ENCODE results near the gene RWDD3. TPM values are rescaled to one million over a fixed set of nuclear protein-coding genes. Genes with fewer than 3 reads are reported as not detected.
A peak's percentile ranks its signal among the peaks of the same experiment; 100 is the strongest.

Gene RWDD3
- total RNA-seq, 2 donors from 2014 or later, result 13.5 to 20.8 TPM

DNA sequence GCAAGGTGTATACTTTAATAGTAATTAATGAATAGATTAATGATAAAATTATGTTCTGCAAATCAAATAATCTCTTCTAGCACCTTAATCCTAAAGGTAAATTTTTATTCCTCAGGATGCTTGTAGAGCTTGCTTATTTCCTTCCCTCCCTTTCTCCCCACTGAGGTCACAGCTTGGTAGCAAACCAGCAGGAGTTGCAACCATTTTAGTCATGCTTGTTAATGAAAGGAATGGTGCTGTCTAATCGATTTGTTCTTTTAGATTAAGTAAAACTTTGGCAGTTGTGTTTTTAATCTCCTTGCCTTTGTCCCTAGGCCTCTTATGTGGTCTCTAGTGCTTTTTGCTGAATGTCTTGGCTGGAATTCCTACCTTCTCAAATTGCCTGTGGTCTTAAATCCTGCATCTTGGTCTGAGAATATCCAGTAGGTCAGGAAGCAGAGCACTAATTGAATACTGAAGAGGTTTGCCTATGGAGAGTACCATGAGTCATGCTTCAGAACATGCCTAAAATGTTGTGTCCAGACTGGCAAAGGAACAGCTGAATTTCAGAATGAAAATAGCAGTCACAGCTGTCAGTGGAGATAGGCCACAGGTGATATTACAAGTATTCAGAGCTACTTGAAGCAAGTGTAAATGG lies 36.3 kb upstream of the RWDD3 start:
- peak overlapping the region in 3 of 4 donors; percentile 12 to 50 (median 48) for H3K27ac ChIP-seq
- TF ChIP-seq, protein P1, sequence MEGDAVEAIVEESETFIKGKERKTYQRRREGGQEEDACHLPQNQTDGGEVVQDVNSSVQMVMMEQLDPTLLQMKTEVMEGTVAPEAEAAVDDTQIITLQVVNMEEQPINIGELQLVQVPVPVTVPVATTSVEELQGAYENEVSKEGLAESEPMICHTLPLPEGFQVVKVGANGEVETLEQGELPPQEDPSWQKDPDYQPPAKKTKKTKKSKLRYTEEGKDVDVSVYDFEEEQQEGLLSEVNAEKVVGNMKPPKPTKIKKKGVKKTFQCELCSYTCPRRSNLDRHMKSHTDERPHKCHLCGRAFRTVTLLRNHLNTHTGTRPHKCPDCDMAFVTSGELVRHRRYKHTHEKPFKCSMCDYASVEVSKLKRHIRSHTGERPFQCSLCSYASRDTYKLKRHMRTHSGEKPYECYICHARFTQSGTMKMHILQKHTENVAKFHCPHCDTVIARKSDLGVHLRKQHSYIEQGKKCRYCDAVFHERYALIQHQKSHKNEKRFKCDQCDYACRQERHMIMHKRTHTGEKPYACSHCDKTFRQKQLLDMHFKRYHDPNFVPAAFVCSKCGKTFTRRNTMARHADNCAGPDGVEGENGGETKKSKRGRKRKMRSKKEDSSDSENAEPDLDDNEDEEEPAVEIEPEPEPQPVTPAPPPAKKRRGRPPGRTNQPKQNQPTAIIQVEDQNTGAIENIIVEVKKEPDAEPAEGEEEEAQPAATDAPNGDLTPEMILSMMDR (IDR thresholded peaks at IDR 0.05), result no peak
- no peak for TF ChIP-seq POLR2A (IDR thresholded peaks at IDR 0.05)
- peak in 1 of 4 donors; percentile 3 for DNase-seq
- WGBS, 2 donors, result 10 to 24% methylated on average over 1 of the region's 1 CpG
- ATAC-seq, result peak; percentile 53
- intact Hi-C loops (cut with DNase I), result no loop called here
- H3K4me3 ChIP-seq, result no peak overlapping the region
- no peaks in the 10 kb centered on the region for H3K36me3 ChIP-seq (replicated peaks in 1 of 2; ENCODE audit: insufficient read depth in 1 of 2, low read depth in 2 of 2)
- no peaks in the 10 kb centered on the region for H3K27me3 ChIP-seq
- H3K4me1 ChIP-seq, result peaks cover 26% of the 10 kb centered on the region
- H3K9me3 ChIP-seq, result no peaks in the 10 kb centered on the region

DNA sequence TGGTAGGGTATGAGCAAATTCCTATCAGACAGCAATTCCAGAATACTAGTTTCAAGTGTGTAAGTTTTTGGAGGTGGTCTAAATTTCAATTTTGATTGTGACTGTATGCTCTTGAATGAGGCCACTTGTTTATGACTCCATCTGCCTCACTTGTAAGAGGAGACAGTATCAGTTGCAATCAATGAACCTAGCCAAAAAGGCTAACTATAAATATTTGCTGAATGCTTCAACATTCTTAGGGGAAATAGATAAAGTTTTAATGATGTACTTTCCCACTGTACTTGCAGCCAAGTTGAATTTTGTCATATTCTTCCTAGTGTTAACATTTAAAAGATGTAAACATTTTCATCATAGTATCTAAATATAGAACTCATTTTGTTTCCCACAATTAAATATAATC lies 32.1 kb upstream of the RWDD3 start:
- H3K4me3 ChIP-seq, result no peak overlapping the region
- no peaks in the 10 kb centered on the region for H3K9me3 ChIP-seq
- ATAC-seq (no peak), DNase-seq (no peak)
- TF ChIP-seq POLR2A (IDR thresholded peaks at IDR 0.05), result no peak
- TF ChIP-seq, protein P1 (IDR thresholded peaks at IDR 0.05), result no peak
- peaks cover 12% of the 10 kb centered on the region for H3K4me1 ChIP-seq
- H3K36me3 ChIP-seq (replicated peaks in 1 of 2; ENCODE audit: insufficient read depth in 1 of 2, low read depth in 2 of 2), result no peaks in the 10 kb centered on the region
- H3K27ac ChIP-seq, result no peak overlapping the region
- intact Hi-C loops (cut with DNase I), result no loop called here
- H3K27me3 ChIP-seq, result no peaks in the 10 kb centered on the region

DNA sequence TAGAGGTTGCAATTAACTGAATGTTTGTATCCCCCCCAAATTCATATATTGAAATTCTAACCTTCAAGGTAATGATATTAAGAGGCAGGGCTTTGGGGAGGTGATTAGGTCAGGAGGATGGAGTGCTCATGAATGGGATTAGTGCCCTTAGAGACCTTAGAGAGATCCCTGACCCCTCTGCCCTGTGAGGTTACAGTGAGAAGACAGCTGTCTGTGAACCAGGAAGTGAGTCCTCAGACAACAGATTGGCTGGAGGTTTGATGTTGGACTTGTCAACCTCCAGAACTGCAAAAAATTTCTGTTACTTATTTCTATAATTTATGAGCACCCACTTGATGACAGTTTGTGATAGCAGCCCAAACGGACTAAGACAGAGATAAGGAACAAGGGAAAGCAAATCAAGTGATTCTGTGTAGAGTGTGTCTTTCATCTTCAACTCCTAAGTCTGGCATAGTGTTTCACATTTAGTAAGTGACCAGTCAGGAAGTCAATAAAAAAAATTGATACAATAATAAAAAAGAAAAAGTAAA lies 30.0 kb upstream of the RWDD3 start:
- DNase-seq (no peak), ATAC-seq (no peak)
- TF ChIP-seq, protein P1 (IDR thresholded peaks at IDR 0.05), result no peak
- no peak for TF ChIP-seq POLR2A (IDR thresholded peaks at IDR 0.05)
- Histone ChIP-seq H3K4me1 (no peaks in the 10 kb centered on the region), H3K4me3 (no peak overlapping the region), H3K27me3 (no peaks in the 10 kb centered on the region), H3K27ac (no peak overlapping the region), H3K36me3 (replicated peaks in 1 of 2; ENCODE audit: insufficient read depth in 1 of 2, low read depth in 2 of 2) (no peaks in the 10 kb centered on the region), H3K9me3 (no peaks in the 10 kb centered on the region)
- intact Hi-C loops (cut with DNase I), result no loop called here
- WGBS, 2 donors, result 10 to 14% methylated on average over 1 of the region's 1 CpG

DNA sequence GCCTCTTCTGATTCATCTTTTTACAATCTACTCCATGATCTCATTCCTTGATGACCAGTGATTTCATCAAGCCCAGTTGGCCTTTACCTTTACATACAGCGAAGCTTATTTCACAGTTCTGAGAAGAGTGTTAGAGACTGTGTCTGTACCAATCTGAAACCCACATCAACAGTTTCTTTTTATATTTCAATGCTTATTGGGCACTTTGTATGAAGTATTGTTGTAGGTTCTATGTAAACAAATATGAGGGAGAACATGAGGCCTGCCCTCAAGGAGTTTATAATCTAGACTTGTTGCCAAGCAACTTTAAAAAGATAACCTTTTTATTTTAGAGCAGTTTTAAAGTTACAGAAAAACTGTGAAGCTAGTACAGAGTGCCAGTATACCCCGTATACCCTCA lies 27.5 kb upstream of the RWDD3 start:
- ATAC-seq (no peak), DNase-seq (no peak)
- H3K27ac ChIP-seq, result no peak overlapping the region
- no peaks in the 10 kb centered on the region for H3K27me3 ChIP-seq
- no peaks in the 10 kb centered on the region for H3K36me3 ChIP-seq (replicated peaks in 1 of 2; ENCODE audit: insufficient read depth in 1 of 2, low read depth in 2 of 2)
- H3K4me3 ChIP-seq, result no peak overlapping the region
- TF ChIP-seq, protein P1 (IDR thresholded peaks at IDR 0.05), result no peak
- no peak for TF ChIP-seq POLR2A (IDR thresholded peaks at IDR 0.05)
- 93 to 99% methylated on average over 2 of the region's 2 CpGs for WGBS, 2 donors
- peaks cover 5% of the 10 kb centered on the region for H3K4me1 ChIP-seq
- intact Hi-C loops (cut with DNase I), result no loop called here
- H3K9me3 ChIP-seq, result no peaks in the 10 kb centered on the region

Measured in body of pancreas (tissue), 4 donors.